Effector CD8-positive, alpha-beta T cell (primary cell): Measurements from ENCODE around the gene ACTL9.
"Not testable (repeated sequence)": the region's sequence is repeated elsewhere in the genome, so short reads cannot be mapped to it uniquely, and the experiment has no call there.

ENCODE experiments used
- DNase-seq: peaks from one replicate; lab custom pipeline; 2025; lab: John Stamatoyannopoulos, UW
- total RNA-seq, 4 experiments: gene quantifications; one replicate each; lab custom pipeline; 2026; lab: John Stamatoyannopoulos, UW

ACTL9 gene, protein sequence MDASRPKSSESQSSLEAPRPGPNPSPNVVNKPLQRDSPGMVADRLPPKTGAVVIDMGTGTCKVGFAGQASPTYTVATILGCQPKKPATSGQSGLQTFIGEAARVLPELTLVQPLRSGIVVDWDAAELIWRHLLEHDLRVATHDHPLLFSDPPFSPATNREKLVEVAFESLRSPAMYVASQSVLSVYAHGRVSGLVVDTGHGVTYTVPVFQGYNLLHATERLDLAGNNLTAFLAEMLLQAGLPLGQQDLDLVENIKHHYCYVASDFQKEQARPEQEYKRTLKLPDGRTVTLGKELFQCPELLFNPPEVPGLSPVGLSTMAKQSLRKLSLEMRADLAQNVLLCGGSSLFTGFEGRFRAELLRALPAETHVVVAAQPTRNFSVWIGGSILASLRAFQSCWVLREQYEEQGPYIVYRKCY
- 0 reads per million in 4 experiments for total RNA-seq

DNA sequence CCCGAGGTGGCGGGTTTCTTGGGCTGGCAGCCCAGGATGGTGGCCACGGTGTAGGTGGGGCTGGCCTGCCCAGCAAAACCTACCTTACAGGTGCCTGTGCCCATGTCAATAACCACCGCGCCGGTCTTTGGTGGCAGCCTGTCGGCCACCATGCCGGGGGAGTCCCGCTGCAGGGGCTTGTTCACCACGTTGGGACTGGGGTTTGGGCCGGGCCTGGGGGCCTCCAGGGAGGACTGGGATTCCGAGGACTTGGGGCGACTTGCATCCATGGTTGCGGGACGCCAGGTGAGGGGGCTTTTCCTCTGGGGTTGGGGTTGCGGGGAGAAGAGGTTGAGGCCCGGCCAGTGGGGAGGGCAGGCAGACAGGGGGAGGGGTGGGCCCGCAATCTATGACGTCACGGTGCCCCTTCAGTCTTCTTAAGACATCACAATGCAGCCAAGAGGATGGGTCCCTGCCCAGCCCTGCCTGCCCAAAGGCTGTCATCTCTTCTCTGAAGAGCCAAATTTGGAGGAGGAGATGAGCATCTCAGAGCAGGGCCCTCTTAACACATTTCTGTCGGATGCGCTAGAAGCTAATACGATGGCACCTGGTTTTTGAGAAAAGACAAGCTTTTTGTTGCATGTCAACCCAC is at the start of gene ACTL9:
Gene ACTL9, minus strand, starts transcription at position 363 of the 631 bp plus-strand sequence. Its CDS starts 94 bp downstream, at position 269.
- DNase-seq = no peak

DNA sequence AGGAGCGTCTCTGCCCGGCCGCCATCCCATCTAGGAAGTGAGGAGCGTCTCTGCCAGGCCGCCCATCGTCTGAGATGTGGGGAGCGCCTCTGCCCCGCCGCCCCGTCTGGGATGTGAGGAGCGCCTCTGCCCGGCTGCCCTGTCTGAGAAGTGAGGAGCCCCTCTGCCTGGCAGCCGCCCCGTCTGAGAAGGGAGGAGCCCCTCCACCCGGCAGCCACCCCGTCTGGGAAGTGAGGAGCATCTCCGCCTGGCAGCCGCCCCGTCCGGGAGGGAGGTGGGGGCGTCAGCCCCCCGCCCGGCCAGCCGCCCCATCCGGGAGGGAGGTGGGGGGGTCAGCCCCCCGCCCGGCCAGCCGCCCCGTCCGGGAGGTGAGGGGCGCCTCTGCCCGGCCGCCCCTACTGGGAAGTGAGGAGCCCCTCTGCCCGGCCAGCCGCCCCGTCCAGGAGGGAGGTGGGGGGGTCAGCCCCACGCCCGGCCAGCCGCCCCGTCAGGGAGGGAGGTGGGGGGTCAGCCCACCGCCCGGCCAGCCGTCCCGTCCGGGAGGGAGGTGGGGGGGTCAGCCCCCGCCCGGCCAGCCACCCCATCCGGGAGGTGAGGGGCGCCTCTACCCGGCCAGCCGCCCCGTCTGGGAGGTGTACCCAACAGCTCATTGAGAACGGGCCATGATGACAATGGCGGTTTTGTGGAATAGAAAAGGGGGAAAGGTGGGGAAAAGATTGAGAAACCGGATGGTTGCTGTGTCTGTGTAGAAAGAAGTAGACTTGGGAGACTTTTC is 40.9 kb upstream of the ACTL9 start:
- DNase-seq = not testable (repeated sequence)

DNA sequence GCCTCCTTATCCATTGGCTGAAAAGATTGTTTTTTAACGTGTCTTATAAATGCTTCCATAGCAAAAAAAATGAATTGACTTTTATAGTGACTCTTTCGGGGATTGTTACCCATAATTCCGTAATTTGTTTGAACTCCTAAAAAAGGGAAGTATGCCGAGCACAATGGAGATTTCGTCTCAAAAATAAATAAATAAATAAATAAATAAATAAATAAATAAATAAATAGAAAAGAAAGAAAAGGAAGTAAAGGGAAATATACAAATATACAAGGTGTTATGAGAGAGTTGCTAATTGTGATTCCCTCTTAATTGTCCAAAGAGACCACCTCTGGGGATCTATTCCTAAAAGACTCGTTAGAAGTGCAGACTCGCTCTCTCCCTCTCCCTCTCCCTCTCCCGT is 39.8 kb upstream of the ACTL9 start:
- no peak for DNase-seq

DNA sequence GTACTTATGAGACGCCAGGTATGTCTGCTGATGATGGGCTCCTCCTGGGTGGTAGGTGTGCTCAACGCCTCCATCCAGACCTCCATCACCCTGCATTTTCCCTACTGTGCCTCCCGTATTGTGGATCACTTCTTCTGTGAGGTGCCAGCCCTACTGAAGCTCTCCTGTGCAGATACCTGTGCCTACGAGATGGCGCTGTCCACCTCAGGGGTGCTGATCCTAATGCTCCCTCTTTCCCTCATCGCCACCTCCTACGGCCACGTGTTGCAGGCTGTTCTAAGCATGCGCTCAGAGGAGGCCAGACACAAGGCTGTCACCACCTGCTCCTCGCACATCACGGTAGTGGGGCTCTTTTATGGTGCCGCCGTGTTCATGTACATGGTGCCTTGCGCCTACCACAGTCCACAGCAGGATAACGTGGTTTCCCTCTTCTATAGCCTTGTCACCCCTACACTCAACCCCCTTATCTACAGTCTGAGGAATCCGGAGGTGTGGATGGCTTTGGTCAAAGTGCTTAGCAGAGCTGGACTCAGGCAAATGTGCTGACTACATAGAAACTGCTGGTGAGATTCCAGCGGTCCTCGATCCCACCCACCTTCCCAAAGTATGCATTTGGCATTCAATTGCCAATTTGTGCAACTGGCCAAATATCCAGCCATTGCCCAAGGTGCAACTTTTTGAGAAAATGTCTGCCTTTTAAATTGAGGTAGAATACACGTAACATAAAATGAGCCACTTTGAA is 33.0 kb upstream of the ACTL9 start:
- DNase-seq = no peak

- DNase-seq = no peak
These were observed 25.7 kb upstream of the ACTL9 start for GRCh38 chr19:8724276-8724675.

DNA sequence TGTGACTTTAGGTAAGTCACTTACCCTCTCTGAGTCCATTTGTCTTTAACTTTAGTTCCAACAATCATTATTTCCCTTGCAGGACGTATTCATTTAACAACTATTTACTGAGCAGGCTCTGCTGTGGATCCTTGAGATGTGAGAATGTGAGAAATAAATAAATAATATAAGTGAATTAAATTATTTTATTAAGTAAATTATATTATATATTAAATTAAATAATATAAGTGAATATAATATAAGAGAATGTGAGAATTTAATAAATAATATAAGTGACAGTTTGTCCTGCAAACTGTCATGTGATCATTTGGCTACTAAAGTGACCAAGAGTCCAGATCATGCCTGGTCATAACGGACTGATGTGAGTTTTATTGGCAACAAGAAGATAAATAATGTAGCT is 23.4 kb upstream of the ACTL9 start:
- DNase-seq = no peak

- no peak for DNase-seq
These were observed 22.7 kb upstream of the ACTL9 start, which contains the start of gene OR2Z1 for GRCh38 chr19:8721334-8721733. Gene OR2Z1 (plus strand): TSS chr19:8721634. CDS start chr19:8731029, 9,395 bp downstream.

- DNase-seq = not testable (repeated sequence)
These were observed 11.7 kb upstream of the ACTL9 start for GRCh38 chr19:8710337-8710736.

DNA sequence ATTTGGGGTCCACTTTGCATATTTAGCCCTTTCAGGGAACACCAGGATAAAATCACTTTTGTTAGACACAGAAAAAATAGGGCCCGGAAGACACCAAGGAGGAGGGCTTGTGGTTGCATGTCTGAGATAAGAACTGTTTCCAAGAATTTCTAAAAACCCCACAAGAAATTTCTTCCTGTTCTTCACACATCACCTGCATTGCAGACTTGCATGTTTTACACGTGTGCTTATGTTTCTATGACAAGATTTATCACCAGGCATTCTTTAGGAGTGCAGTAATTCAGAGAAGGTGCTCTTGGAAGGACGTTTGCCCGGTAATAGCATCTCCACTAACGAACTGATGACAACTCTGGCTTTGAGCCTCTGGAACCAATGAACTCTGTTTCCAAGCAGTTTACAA is 7.1 kb upstream of the ACTL9 start:
- DNase-seq = no peak

- not testable (repeated sequence) for DNase-seq
These were observed 6.7 kb upstream of the ACTL9 start for GRCh38 chr19:8705304-8705703.

GRCh38 chr19:8703223-8703622 is 4.6 kb upstream of the ACTL9 start:
- no peak for DNase-seq

GRCh38 chr19:8702350-8702749 is 3.8 kb upstream of the ACTL9 start:
- no peak for DNase-seq

- no peak for DNase-seq
These were observed 2.4 kb upstream of the ACTL9 start for GRCh38 chr19:8700956-8701355.

GRCh38 chr19:8699908-8700307 is 1.3 kb upstream of the ACTL9 start:
- DNase-seq = no peak

DNA sequence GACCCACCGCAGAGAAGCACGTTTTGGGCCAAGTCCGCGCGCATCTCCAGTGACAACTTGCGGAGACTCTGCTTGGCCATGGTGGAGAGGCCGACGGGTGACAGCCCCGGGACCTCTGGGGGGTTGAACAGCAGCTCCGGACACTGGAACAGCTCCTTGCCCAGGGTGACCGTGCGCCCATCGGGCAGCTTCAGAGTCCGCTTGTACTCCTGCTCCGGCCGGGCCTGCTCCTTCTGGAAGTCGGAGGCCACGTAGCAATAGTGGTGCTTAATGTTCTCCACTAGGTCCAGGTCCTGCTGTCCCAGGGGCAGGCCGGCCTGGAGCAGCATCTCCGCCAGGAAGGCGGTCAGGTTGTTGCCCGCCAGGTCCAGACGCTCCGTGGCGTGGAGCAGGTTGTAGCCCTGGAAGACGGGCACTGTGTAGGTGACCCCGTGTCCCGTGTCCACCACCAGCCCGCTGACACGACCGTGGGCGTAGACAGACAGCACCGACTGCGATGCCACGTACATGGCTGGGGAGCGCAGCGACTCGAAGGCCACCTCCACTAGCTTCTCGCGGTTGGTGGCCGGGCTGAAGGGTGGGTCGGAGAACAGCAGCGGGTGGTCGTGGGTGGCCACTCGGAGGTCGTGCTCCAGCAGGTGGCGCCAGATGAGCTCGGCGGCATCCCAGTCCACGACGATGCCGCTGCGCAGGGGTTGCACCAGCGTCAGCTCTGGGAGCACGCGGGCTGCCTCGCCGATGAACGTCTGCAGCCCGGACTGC is 743 bp downstream of the ACTL9 start:
- DNase-seq = no peak

DNA sequence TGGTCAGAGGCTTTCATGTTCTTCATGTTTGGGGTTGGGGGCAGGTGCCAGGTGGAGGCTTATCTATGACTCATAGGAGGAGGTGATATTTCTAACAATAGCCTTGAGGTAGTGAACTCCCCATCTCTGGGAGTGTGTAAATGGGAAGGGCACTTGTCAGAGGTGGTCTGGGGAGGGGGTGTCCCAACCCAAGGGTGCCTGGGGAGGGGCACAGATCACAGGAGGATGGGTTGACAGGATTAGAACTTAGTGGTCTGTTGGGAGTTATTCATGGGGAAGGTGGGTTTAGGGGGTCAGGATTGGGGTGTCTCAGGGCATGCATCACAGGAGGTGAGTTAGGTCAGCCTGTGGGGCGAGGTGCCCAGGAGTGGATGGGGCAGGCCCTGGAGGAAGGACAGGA is 1.6 kb downstream of the ACTL9 start:
- no peak for DNase-seq

DNA sequence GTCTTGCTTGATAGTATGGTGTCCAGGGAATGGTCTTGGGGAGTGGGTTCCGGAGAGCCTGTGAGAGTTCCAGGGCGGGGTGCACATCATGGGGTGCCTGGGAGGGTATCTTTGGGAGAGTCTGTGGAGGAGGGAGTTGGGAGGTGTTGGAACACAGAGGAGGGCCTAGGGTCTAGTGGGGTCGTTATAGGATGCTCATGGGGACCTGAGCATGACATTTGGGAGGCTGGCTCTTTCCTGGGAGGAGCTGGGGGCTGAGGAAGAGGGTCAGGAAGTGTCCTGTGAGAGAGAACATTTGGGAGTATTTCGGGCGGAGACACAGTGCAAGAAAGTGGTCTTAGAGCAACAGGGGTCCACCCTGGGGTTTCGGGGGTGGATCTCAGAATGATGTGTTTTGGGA is 2.7 kb downstream of the ACTL9 start:
- DNase-seq = no peak

- DNase-seq = no peak
These were observed 3.1 kb downstream of the ACTL9 start for GRCh38 chr19:8695501-8695900.

GRCh38 chr19:8690753-8691539 is 7.6 kb downstream of the ACTL9 start:
- DNase-seq = no peak

DNA sequence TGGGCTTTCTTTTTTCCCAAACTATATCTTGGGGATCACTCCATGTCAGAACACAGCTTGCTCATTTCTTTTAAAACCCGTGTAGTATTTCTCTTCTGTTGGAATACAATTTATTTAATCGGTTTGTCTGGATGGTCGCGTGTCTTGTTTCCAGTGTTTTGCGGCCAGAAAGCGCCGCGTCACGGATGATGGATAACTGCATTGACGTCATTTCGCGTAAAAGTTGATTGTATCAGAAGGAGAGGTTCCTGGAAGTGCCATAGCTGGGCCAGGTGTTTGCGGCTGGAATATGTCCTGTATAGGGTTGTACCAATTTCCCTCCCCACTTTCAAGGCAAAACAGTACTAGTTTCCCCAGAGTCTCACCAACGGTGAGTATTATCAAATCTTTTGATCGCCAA is 9.7 kb downstream of the ACTL9 start:
- DNase-seq = no peak
